ENCODE results near the gene DOCK11.
"Not testable (repeated sequence)": the region's sequence is repeated elsewhere in the genome, so short reads cannot be mapped to it uniquely, and the experiment has no call there.

- not testable (repeated sequence) for TF ChIP-seq ELK4 (IDR thresholded peaks at IDR 0.05; ENCODE audit: borderline replicate concordance, low read depth, low read length); BCL11B (tag by site-specific recombination; IDR thresholded peaks at IDR 0.05; ENCODE audit: low read depth); ZNF280C (tag by site-specific recombination; IDR thresholded peaks at IDR 0.05); ZNF184 (tag by site-specific recombination; IDR thresholded peaks at IDR 0.05); ZNF670 (tag by site-specific recombination; IDR thresholded peaks at IDR 0.05; ENCODE audit: low read depth); ZNF138 (tag by site-specific recombination; IDR thresholded peaks at IDR 0.05; ENCODE audit: borderline replicate concordance)
Observed at GRCh38 chrX:118582926-118583325, 87.3 kb downstream of the DOCK11 start.

Measured in HEK293 (cell line).